Ectodermal cell (in vitro differentiated cells): Measurements from ENCODE around the gene HRH1. TPM values are rescaled to one million over a fixed set of nuclear protein-coding genes. Genes with fewer than 3 reads are reported as not detected.
"Not testable (repeated sequence)": the region's sequence is repeated elsewhere in the genome, so short reads cannot be mapped to it uniquely, and the experiment has no call there.

ENCODE experiments used
- H3K27ac ChIP-seq: 2 replicates; pipeline ENCODE4 v1.7.0; 2013; ENCODE audit warnings: mild to moderate bottlenecking, low read depth, low read length; ENCODE audit not compliant: insufficient read depth, poor library complexity, severe bottlenecking
- H3K27me3 ChIP-seq: 2 replicates; pipeline ENCODE4 v1.7.0; 2013; ENCODE audit warnings: mild to moderate bottlenecking, low read length; ENCODE audit not compliant: insufficient read depth, control insufficient read depth, poor library complexity, severe bottlenecking
- H3K36me3 ChIP-seq: one replicate; pipeline ENCODE4 v1.7.0; 2013; ENCODE audit warnings: low read length; ENCODE audit not compliant: control insufficient read depth, insufficient read depth
- H3K4me1 ChIP-seq: one replicate; pipeline ENCODE4 v1.7.0; 2013; ENCODE audit warnings: low read length; ENCODE audit not compliant: control insufficient read depth, insufficient read depth
- H3K4me3 ChIP-seq: 2 replicates; pipeline ENCODE4 v1.7.0; 2013; ENCODE audit warnings: low read depth, low read length, control low read depth; ENCODE audit not compliant: insufficient read depth
- H3K9me3 ChIP-seq: 2 replicates; pipeline ENCODE4 v1.7.0; 2013; ENCODE audit warnings: mild to moderate bottlenecking, low read length, moderate library complexity; ENCODE audit not compliant: control insufficient read depth
- WGBS, 2 experiments: methylation state at CpG; one replicate each; pipeline ENCODE4 v1.1.7; 2013; ENCODE audit warnings: missing lambda C conversion rate in 2 of 2; 5-methylcytosine and 5-hydroxymethylcytosine counted together
- polyA plus RNA-seq, 4 experiments: library from polyadenylated mRNA; stranded (reverse); fragments of 50-300 nt; gene quantifications; one replicate each; pipeline ENCODE4 v1.2.3, GENCODE V29; 2013

Gene HRH1
- 0.24 TPM for polyA plus RNA-seq (2013, experiment 1 of 4)
- 0.36 TPM for polyA plus RNA-seq (2013, experiment 2 of 4)
- 0.05 TPM for polyA plus RNA-seq (2013, experiment 3 of 4)
- polyA plus RNA-seq (2013, experiment 4 of 4), result 0.61 TPM

- Histone ChIP-seq H3K9me3 (no peaks in the 10 kb centered on the region), H3K27me3 (peaks cover 58% of the 10 kb centered on the region), H3K4me3 (peak within 1 kb of the TSS; percentile 44), H3K4me1 (peaks cover 4% of the 10 kb centered on the region), H3K36me3 (no peaks in the 10 kb centered on the region), H3K27ac (no peak within 1 kb of the TSS)
- 2 to 3% methylated on average over 98 of the region's 98 CpGs for WGBS, 2 experiments
Measured at GRCh38 chr3:11154036-11154952, at the start of gene HRH1. TSS of gene HRH1 (plus strand) at chr3:11154493. CDS start at chr3:11259038, 104,545 bp downstream.

DNA sequence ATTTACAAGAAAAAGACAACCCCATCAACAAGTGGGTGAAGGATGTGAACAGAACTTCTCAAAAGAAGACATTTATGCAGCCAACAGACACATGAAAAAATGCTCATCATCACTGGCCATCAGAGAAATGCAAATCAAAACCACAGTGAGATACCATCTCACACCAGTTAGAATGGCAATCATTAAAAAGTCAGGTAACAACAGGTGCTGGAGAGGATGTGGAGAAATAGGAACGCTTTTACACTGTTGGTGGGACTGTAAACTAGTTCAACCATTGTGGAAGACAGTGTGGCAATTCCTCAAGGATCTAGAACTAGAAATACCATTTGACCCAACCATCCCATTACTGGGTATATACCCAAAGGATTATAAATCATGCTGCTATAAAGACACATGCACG, 41.0 kb upstream of the HRH1 start:
- not testable (repeated sequence) for H3K4me3 ChIP-seq, H3K9me3 ChIP-seq, H3K4me1 ChIP-seq, H3K27ac ChIP-seq, H3K36me3 ChIP-seq, H3K27me3 ChIP-seq
- no CpG with 5 or more reads among the region's 2 CpGs for WGBS, 2 experiments

DNA sequence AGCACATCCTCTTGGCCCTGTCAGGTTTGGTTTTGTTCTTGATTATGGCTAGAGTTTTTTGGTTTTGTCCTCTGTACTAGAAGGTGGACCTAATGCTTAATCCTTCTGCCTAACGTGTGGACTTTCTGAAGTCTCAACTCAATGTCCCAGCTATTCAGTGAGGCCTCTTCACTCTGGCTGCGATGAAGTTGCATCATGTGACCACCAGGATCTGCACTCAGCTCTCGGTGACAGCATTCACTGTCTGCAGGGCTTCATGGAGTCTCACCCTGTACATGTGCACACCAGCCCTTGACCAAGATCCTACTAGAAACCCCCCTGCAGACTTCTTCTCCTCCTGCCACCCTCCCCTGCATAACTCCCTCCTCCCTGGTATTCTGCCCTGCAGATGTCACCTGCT, 38.7 kb upstream of the HRH1 start:
- Histone ChIP-seq H3K27ac (no peak overlapping the region), H3K36me3 (no peaks in the 10 kb centered on the region), H3K27me3 (no peaks in the 10 kb centered on the region), H3K9me3 (no peaks in the 10 kb centered on the region), H3K4me1 (no peaks in the 10 kb centered on the region), H3K4me3 (no peak overlapping the region)
- 78 to 87% methylated on average over 3 of the region's 3 CpGs for WGBS, 2 experiments

DNA sequence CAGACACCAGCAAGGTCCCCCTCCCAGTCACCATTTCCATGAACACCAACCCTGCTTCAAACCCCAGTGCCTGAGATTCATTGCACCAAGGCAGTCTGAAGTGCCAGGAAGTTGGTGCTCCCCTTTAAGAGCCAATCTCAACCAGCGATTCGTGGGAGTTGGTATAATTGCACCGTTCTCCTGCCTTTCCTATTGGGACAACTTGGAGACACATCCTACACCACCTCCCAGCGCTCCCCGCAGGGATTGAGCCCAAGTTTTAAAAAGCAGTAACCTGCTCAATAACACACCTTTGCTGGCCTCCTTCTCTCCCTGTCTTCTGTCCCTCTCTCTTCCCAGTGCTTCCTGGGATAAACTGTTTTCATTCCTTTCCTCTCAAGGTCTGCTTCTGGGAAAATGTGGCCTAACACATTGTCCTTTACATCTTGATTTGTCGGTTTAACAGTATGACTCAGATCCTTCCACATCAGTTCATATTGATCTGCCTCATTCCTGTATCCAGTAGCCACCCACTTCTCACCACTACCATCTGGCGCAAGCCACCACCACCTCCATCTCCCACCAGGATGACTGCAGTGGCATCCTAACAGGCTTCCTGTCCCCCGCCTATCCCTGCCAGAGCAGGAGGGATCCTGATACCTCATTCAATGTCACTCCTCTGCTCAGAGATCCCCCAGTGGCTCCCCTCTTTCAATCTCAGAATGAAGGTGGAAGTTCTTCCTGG, 37.8 kb upstream of the HRH1 start:
- no peak overlapping the region for H3K27ac ChIP-seq
- no peak overlapping the region for H3K4me3 ChIP-seq
- H3K9me3 ChIP-seq, result no peaks in the 10 kb centered on the region
- H3K27me3 ChIP-seq, result no peaks in the 10 kb centered on the region
- no peaks in the 10 kb centered on the region for H3K4me1 ChIP-seq
- no peaks in the 10 kb centered on the region for H3K36me3 ChIP-seq
- 94 to 95% methylated on average over 8 of the region's 8 CpGs for WGBS, 2 experiments

DNA sequence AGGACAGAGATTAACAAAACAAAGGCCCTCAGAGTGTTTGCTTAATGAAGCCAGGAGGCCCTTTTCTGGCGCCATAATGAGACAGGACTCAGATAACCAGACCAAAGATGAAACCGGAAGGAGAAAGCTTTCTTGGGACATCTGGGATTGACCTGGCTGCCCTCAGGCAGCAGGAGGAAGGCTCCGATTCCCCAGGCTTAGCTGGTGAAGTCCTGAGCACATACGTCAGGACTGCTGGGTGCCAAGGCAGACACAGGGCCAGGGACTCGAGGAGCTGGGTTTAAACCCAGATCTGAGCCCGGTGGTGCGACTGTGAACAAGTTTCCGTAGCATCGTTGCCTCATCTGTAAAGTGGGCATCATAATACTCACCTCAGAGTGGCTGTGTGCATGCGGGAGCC, 36.7 kb upstream of the HRH1 start:
- H3K4me1 ChIP-seq, result no peaks in the 10 kb centered on the region
- no peaks in the 10 kb centered on the region for H3K9me3 ChIP-seq
- no peak overlapping the region for H3K4me3 ChIP-seq
- H3K27ac ChIP-seq, result no peak overlapping the region
- WGBS, 2 experiments, result 88 to 91% methylated on average over 10 of the region's 10 CpGs
- no peaks in the 10 kb centered on the region for H3K36me3 ChIP-seq
- H3K27me3 ChIP-seq, result no peaks in the 10 kb centered on the region

DNA sequence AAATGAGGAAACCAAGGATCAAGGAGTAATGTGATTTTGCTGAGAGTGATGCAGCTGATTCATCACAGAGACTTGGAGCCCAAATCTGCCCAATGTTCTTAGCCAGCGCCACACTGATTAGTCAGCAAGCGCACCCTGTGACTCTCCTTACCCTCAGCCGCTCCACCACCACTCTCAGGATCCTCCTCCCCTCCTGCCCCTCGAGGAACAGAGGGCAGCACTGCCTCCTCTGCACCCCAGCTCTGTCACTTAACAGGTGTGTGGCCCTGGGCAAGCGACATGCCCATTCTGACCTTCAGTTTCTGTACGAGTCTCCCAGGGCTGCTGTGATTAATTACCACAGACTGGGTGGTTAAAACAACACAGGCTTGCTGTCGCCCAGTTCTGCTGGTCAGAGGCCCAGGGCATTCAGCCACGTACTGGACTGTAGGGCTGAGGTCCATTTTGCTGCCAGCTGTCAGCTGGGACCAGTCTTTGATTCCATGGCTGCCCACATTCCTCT, 36.1 kb upstream of the HRH1 start:
- no peaks in the 10 kb centered on the region for H3K9me3 ChIP-seq
- H3K27me3 ChIP-seq, result no peaks in the 10 kb centered on the region
- H3K4me3 ChIP-seq, result no peak overlapping the region
- H3K36me3 ChIP-seq, result no peaks in the 10 kb centered on the region
- no peaks in the 10 kb centered on the region for H3K4me1 ChIP-seq
- WGBS, 2 experiments, result 82 to 86% methylated on average over 8 of the region's 8 CpGs
- H3K27ac ChIP-seq, result no peak overlapping the region

DNA sequence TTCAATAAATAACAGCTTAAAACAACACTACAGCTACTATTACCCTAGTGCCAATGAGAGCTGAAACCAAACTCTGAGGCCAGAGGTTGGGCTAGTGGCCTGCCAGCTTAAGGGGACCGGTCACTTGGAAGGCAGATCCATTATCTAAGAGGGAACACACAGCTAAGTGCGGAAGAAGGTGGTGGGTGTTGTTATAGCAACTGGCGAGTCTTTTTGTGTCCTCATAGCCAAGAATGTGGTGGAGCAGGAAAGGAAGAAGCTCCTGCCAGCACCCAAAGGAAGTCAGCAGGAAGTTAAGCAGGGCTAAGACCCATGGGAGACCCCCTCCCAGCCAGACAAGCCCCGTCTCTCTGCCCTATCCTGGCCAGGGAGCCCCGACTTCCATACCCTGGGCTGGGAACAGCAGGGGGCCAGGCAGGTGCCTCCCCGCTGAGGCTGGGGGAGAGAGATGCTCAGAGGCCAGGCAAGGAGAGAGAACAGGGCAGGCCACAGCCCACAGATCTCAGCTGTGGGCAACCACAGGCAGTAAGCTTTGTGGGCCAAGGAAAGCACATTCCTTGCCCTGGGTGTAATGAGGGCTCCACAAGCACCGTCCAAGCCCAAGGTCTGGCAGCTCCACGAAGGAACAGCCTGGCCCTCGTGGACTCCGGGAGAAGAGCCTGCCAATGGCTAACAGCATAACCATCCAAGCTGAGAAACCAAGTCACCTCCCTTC, 34.0 kb upstream of the HRH1 start:
- Histone ChIP-seq H3K27ac (no peak overlapping the region), H3K4me1 (no peaks in the 10 kb centered on the region), H3K36me3 (no peaks in the 10 kb centered on the region), H3K9me3 (no peaks in the 10 kb centered on the region), H3K27me3 (no peaks in the 10 kb centered on the region), H3K4me3 (no peak overlapping the region)
- 84 to 86% methylated on average over 10 of the region's 10 CpGs for WGBS, 2 experiments

DNA sequence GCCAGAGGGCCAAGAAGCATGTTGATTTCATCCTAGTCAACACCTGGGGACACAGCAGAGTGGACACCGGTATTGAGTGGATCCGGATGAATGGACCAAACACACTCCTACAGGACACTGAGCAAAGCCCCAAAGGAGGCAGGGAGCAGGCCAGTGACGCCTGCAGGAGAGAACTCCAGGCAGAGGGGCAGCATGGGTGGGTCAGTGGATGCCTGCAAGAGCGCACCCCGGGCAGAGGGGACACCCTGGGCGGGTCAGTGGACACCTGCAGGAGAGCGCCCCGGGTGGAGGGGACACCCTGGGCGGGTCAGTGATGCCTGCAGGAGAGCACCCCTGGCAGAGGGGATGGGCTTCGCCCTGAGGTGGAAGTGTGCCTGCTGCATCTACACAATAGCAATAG, 27.6 kb upstream of the HRH1 start:
- Histone ChIP-seq H3K27ac (no peak overlapping the region), H3K9me3 (no peaks in the 10 kb centered on the region), H3K4me3 (no peak overlapping the region), H3K36me3 (no peaks in the 10 kb centered on the region), H3K4me1 (no peaks in the 10 kb centered on the region), H3K27me3 (no peaks in the 10 kb centered on the region)
- 95 to 97% methylated on average over 10 of the region's 10 CpGs for WGBS, 2 experiments

GRCh38 chr3:11128682-11129632, 25.3 kb upstream of the HRH1 start:
- Histone ChIP-seq H3K9me3 (no peaks in the 10 kb centered on the region), H3K36me3 (no peaks in the 10 kb centered on the region), H3K27me3 (no peaks in the 10 kb centered on the region), H3K4me1 (no peaks in the 10 kb centered on the region), H3K4me3 (no peak overlapping the region), H3K27ac (no peak overlapping the region)
- WGBS, 2 experiments, result 94 to 95% methylated on average over 8 of the region's 8 CpGs
